ENCODE results near the gene CD207. TPM values are rescaled to one million over a fixed set of nuclear protein-coding genes. Genes with fewer than 3 reads are reported as not detected.

The CD207 gene
- total and polyA plus RNA-seq, 2 experiments from 2014 or later: not detected

DNA sequence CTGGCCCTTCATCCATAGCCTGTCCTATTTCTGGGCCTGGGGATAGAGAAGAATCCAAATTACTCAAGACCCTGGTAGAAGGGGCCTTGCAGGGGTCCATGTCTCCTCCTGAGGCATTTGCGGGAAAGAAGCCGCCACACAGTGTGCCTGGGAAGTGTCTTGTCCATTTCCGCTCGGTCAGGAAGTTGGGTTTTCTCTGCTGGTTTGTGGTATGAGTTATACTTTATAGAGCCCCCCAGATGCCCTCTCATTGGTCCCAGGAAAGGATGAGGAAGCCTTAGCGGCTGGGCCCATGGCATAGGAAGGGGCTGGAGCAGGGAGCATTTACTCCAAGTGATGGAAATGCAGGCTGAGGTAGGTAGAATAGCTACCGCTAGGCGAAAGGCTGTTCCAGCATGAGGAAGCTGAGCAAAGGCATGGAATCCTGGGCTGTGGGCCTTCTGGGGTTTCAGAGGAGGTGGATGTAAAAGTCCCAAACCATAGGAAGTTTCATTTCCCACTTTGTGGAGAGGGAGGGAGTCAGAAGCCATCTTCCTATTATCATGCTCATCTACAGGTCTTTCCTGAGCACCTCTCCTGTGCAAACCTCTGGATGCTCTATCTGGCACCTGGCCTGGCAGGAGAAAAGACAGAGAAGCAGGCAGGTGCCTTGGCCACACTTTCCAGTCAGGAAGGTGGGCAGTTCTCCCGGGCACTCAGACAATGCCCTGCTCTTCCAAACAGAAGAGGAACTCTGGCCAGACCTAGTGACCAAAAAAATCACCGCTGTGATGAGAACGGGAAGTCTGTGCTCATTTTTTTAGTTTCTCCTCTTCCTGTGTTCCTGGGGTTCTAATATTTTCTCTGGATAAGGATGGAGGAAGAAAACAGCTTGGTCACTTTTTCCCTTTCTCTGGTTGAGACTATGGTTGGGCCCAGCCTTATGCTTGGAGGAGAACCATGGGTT lies 2.6 kb upstream of the CD207 start:
- no peak overlapping the region for H3K4me3 ChIP-seq
- no peaks in the 10 kb centered on the region for H3K9me3 ChIP-seq (ENCODE audit: low read depth)
- no peak overlapping the region for H3K27ac ChIP-seq
- no peaks in the 10 kb centered on the region for H3K4me1 ChIP-seq (ENCODE audit: insufficient read depth)
- no peak overlapping the region for H3K4me2 ChIP-seq
- peaks cover 10% of the 10 kb centered on the region for H3K27me3 ChIP-seq
- TF ChIP-seq EZH2phosphoT487 (IDR thresholded peaks at IDR 0.05; ENCODE audit: low read depth, severe bottlenecking, unreplicated experiment) (no peak), EZH2 (IDR thresholded peaks at IDR 0.05; ENCODE audit: borderline replicate concordance) (no peak)
- TF ChIP-seq, protein P1, sequence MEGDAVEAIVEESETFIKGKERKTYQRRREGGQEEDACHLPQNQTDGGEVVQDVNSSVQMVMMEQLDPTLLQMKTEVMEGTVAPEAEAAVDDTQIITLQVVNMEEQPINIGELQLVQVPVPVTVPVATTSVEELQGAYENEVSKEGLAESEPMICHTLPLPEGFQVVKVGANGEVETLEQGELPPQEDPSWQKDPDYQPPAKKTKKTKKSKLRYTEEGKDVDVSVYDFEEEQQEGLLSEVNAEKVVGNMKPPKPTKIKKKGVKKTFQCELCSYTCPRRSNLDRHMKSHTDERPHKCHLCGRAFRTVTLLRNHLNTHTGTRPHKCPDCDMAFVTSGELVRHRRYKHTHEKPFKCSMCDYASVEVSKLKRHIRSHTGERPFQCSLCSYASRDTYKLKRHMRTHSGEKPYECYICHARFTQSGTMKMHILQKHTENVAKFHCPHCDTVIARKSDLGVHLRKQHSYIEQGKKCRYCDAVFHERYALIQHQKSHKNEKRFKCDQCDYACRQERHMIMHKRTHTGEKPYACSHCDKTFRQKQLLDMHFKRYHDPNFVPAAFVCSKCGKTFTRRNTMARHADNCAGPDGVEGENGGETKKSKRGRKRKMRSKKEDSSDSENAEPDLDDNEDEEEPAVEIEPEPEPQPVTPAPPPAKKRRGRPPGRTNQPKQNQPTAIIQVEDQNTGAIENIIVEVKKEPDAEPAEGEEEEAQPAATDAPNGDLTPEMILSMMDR (IDR thresholded peaks at IDR 0.05; ENCODE audit: poor library complexity): no peak
- no peaks in the 10 kb centered on the region for H3K79me2 ChIP-seq
- H3K36me3 ChIP-seq (replicated peaks; ENCODE audit: insufficient read depth, low read depth): no peaks in the 10 kb centered on the region
- H3K9me2 ChIP-seq (replicated peaks; ENCODE audit: insufficient read depth): no peaks in the 10 kb centered on the region
- no peak overlapping the region for H2AFZ ChIP-seq
- no peaks in the 10 kb centered on the region for H4K20me1 ChIP-seq (ENCODE audit: insufficient read depth, poor library complexity, severe bottlenecking)
- WGBS (ENCODE audit: low lambda C conversion rate, missing lambda C conversion rate): 92% methylated on average over 10 of the region's 10 CpGs
- no peak for DNase-seq (ENCODE audit: low spot score)

DNA sequence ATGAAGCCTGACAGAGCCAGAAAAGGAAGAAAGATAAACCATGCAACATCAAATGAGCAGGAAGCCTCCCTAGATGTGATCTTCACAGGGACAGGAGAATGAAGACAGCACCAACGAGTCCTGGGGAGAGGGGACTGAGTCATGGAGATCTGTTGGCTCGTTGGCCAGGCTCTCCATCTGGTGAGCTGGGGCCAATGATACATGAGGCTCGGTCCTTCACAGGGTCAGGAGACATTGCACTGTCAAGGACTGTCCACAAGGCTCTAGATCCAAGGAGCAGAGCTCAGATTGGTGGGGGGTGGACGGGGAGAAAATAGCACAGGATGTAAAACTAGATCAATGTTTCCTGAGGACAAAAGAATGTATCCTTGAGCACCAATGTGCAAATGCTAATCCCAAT lies 735 bp downstream of the CD207 start:
- H3K36me3 ChIP-seq (replicated peaks; ENCODE audit: insufficient read depth, low read depth): no peaks in the 10 kb centered on the region
- TF ChIP-seq EZH2 (IDR thresholded peaks at IDR 0.05; ENCODE audit: borderline replicate concordance) (no peak), EZH2phosphoT487 (IDR thresholded peaks at IDR 0.05; ENCODE audit: low read depth, severe bottlenecking, unreplicated experiment) (no peak)
- TF ChIP-seq, protein P1 (IDR thresholded peaks at IDR 0.05; ENCODE audit: poor library complexity): no peak
- no peaks in the 10 kb centered on the region for H3K4me1 ChIP-seq (ENCODE audit: insufficient read depth)
- H3K79me2 ChIP-seq: no peaks in the 10 kb centered on the region
- no peaks in the 10 kb centered on the region for H4K20me1 ChIP-seq (ENCODE audit: insufficient read depth, poor library complexity, severe bottlenecking)
- DNase-seq (ENCODE audit: low spot score): no peak
- H2AFZ ChIP-seq: no peak overlapping the region
- H3K9me2 ChIP-seq (replicated peaks; ENCODE audit: insufficient read depth): no peaks in the 10 kb centered on the region
- H3K4me2 ChIP-seq: no peak overlapping the region
- WGBS (ENCODE audit: low lambda C conversion rate, missing lambda C conversion rate): 75% methylated on average over 4 of the region's 4 CpGs
- no peaks in the 10 kb centered on the region for H3K9me3 ChIP-seq (ENCODE audit: low read depth)
- H3K27ac ChIP-seq: no peak overlapping the region
- H3K4me3 ChIP-seq: no peak overlapping the region
- H3K27me3 ChIP-seq: no peaks in the 10 kb centered on the region

DNA sequence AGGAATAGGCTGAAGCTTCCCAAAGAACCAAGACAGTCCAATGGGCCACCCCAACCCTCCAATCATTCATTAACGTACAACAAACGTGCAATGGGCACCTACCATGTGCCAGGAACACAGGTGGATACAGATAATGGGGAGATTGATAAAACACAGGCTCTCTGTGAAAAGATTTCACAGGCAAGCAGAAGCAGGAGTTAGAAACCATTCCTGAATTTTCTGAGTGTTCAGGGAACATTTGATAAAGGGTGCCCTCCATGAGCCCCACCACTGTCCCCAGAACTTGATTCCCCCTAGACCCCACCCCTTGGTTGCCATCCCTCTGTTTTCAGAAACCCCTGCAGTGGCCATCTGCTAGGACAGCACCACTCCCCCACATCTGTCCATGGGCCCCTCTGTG lies 1.5 kb downstream of the CD207 start:
- Histone ChIP-seq H3K27ac (no peak overlapping the region), H3K27me3 (no peaks in the 10 kb centered on the region), H3K4me1 (ENCODE audit: insufficient read depth) (no peaks in the 10 kb centered on the region), H3K36me3 (replicated peaks; ENCODE audit: insufficient read depth, low read depth) (no peaks in the 10 kb centered on the region), H3K9me2 (replicated peaks; ENCODE audit: insufficient read depth) (no peaks in the 10 kb centered on the region), H2AFZ (no peak overlapping the region), H3K9me3 (ENCODE audit: low read depth) (no peaks in the 10 kb centered on the region), H3K79me2 (no peaks in the 10 kb centered on the region), H3K4me3 (no peak overlapping the region), H4K20me1 (ENCODE audit: insufficient read depth, poor library complexity, severe bottlenecking) (no peaks in the 10 kb centered on the region), H3K4me2 (no peak overlapping the region)
- no peak for TF ChIP-seq EZH2 (IDR thresholded peaks at IDR 0.05; ENCODE audit: borderline replicate concordance)
- TF ChIP-seq, protein P1 (IDR thresholded peaks at IDR 0.05; ENCODE audit: poor library complexity): no peak
- no peak for TF ChIP-seq EZH2phosphoT487 (IDR thresholded peaks at IDR 0.05; ENCODE audit: low read depth, severe bottlenecking, unreplicated experiment)
- 85% methylated on average over 2 of the region's 2 CpGs for WGBS (ENCODE audit: low lambda C conversion rate, missing lambda C conversion rate)
- no peak for DNase-seq (ENCODE audit: low spot score)
